Glutamatergic neuron (in vitro differentiated cells): ENCODE results near the gene WFS1. TPM values are rescaled to one million over a fixed set of nuclear protein-coding genes. Genes with fewer than 3 reads are reported as not detected.

Experiments used
- DNase-seq: peaks from one replicate; pipeline ENCODE4 v3.0.0; 2022
- H3K27ac Mint-ChIP-seq: one replicate; pipeline ENCODE4 v1.8.0; 2020; ENCODE audit warnings: mild to moderate bottlenecking, mixed read lengths, inconsistent platforms; ENCODE audit not compliant: unreplicated experiment
- H3K27me3 Mint-ChIP-seq: one replicate; pipeline ENCODE4 v1.8.0; 2020; ENCODE audit warnings: mild to moderate bottlenecking, moderate library complexity, mixed read lengths, inconsistent platforms; ENCODE audit not compliant: unreplicated experiment
- H3K36me3 Mint-ChIP-seq: one replicate; pipeline ENCODE4 v1.8.0; 2020; ENCODE audit warnings: mild to moderate bottlenecking, mixed read lengths, inconsistent platforms; ENCODE audit not compliant: unreplicated experiment
- H3K4me1 Mint-ChIP-seq: one replicate; pipeline ENCODE4 v1.8.0; 2020; ENCODE audit warnings: mild to moderate bottlenecking, low read depth, mixed read lengths, inconsistent platforms; ENCODE audit not compliant: unreplicated experiment
- H3K4me3 Mint-ChIP-seq: one replicate; pipeline ENCODE4 v1.8.0; 2020; ENCODE audit warnings: mild to moderate bottlenecking, mixed read lengths, inconsistent platforms; ENCODE audit not compliant: unreplicated experiment
- H3K9me3 Mint-ChIP-seq: one replicate; pipeline ENCODE4 v1.8.0; 2020; ENCODE audit warnings: mild to moderate bottlenecking, moderate library complexity, mixed read lengths, inconsistent platforms; ENCODE audit not compliant: unreplicated experiment
- total RNA-seq: library from RNA; stranded (reverse); fragmentation: NEBNext Ultra II Directional; extraction: Animal tissue kit (Norgen Biotek cat#: 25700); gene quantifications from one replicate; pipeline ENCODE4 v1.2.1, GENCODE V29; 2021; ENCODE audit not compliant: unreplicated experiment
- TF ChIP-seq, protein P1 (sequence below): fragments of 200-600 bp; sonication (generic); IDR thresholded peaks from one replicate; pipeline ENCODE4 v1.5.0; 2021; ENCODE audit not compliant: partially characterized antibody, unreplicated experiment

Gene WFS1
- total RNA-seq, 1 donor from 2014 or later, result 30.4 TPM

DNA sequence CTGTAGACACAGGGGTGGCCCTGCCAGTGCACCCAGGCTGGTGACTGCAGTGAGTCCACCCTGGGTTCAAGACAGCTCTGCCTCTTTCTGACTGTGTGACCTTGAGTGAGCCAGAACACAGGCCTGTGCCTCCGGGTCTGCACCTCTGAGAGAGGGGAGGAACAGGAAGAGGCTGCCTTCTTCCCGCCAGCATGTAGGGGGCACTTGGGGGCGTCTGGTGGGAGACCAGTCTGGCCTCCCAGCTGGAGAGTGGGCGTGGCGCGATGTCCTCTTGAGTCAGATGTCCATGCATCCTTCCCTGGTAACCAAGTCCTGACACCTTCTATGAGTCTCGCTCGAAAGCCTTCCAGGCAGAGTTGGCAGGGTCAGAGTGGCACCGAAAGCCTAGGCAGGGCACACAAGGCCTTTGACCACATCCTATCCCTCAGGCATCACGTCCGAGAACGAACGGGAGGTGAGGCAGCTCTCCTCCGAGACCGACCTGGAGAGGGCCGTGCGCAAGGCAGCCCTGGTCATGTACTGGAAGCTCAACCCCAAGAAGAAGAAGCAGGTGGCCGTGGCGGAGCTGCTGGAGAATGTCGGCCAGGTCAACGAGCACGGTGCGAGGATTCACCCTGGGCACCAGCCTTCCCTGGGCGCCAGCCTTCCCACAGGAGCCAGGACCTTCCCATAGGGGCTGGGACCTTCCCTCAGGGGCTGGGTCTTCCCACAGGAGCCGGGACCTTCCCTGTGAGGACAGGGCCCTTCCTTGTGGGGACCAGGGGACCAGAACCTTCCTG, 21.3 kb downstream of the WFS1 start:
- TF ChIP-seq, protein P1, sequence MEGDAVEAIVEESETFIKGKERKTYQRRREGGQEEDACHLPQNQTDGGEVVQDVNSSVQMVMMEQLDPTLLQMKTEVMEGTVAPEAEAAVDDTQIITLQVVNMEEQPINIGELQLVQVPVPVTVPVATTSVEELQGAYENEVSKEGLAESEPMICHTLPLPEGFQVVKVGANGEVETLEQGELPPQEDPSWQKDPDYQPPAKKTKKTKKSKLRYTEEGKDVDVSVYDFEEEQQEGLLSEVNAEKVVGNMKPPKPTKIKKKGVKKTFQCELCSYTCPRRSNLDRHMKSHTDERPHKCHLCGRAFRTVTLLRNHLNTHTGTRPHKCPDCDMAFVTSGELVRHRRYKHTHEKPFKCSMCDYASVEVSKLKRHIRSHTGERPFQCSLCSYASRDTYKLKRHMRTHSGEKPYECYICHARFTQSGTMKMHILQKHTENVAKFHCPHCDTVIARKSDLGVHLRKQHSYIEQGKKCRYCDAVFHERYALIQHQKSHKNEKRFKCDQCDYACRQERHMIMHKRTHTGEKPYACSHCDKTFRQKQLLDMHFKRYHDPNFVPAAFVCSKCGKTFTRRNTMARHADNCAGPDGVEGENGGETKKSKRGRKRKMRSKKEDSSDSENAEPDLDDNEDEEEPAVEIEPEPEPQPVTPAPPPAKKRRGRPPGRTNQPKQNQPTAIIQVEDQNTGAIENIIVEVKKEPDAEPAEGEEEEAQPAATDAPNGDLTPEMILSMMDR, result no peak
- DNase-seq, result no peak
- Mint-ChIP-seq H3K36me3 (no peaks in the 10 kb centered on the region), H3K27ac (no peak overlapping the region), H3K9me3 (peaks cover 1% of the 10 kb centered on the region), H3K4me3 (no peak overlapping the region), H3K4me1 (no peaks in the 10 kb centered on the region), H3K27me3 (peaks cover 2% of the 10 kb centered on the region)

DNA sequence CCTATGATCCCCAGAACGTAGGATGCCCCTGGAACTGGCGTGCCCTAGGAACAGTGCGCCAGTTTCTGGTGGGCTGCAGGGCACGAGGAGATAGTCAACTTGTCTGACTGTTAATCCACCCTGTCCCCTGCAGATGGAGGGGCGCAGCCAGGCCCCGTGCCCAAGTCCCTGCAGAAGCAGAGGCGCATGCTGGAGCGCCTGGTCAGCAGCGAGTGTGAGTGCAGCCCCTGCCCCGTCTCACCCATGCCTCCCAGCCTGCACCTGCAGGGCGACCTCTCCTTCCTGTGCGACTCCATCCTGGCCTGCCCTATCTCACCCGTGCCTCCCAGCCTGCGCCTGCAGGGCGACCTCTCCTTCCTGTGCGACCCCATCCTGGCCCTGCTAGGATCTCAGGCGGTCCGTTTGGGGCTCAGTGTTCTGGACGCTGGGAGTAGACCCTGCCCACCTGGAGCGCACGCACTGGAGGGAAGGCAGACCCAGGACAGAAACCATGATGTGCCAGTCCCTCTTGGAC, 22.2 kb downstream of the WFS1 start:
- TF ChIP-seq, protein P1, result no peak
- Mint-ChIP-seq H3K4me3 (no peak overlapping the region), H3K4me1 (no peaks in the 10 kb centered on the region), H3K27ac (no peak overlapping the region), H3K9me3 (peaks cover 1% of the 10 kb centered on the region), H3K27me3 (peaks cover 2% of the 10 kb centered on the region), H3K36me3 (no peaks in the 10 kb centered on the region)
- DNase-seq, result no peak

DNA sequence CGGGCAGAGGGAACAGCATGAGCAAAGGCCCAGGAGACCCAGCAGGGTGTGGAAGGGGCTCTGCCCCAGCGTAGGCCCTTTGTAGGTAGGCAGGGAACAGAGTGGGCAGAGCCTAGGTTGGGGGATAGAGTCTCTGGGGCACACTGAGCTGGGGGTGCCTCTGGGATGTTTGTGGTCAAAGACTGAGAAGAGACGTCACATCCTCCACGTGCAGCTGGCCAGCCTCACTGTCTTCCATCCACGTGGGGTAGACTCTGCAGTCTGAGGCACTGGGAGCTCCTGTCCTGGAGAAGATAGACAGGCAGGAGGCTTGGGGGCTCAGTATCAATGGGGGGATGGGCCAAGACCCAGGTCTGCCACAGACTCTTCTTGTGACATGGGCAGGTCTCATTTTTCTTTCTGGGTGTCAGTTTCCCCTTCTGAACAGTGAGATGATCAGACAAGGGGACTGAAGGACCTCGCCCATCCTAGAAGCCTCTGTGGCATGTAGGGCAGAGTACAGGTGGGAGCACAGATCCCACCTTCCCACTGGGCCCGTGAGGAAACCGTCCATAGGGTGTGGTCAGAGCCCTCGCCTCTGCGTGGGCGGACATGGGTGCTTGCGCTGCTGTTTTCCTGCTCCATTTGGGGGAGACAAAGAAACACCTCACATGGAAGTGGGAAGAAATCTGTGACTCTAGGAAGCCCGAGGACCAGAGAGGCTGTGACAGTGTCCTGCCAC, 22.9 kb downstream of the WFS1 start:
- no peak overlapping the region for H3K4me3 Mint-ChIP-seq
- no peaks in the 10 kb centered on the region for H3K36me3 Mint-ChIP-seq
- no peak overlapping the region for H3K27ac Mint-ChIP-seq
- H3K27me3 Mint-ChIP-seq, result peaks cover 2% of the 10 kb centered on the region
- TF ChIP-seq, protein P1, result no peak
- no peaks in the 10 kb centered on the region for H3K4me1 Mint-ChIP-seq
- peaks cover 1% of the 10 kb centered on the region for H3K9me3 Mint-ChIP-seq
- no peak for DNase-seq

DNA sequence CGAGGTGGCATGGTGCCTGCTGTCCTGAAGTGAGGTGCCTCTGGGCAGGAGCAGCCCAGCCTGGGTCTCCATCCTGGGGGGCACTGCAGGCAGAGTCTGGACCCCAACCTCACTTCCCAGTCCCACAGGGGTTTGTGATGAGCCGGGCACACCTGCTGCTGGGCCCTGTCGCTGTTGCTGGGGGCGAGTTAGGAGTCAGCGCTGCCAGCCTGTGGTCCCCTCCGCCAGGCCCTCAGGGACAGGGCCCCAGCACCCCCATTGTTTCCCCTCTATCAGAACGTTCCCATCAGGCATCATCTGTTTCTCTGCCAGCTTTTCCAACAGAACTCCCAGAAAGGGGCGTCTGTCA, 23.4 kb downstream of the WFS1 start:
- Mint-ChIP-seq H3K9me3 (peaks cover 1% of the 10 kb centered on the region), H3K4me3 (no peak overlapping the region), H3K27ac (no peak overlapping the region), H3K4me1 (no peaks in the 10 kb centered on the region), H3K27me3 (peaks cover 1% of the 10 kb centered on the region), H3K36me3 (no peaks in the 10 kb centered on the region)
- TF ChIP-seq, protein P1, result no peak
- DNase-seq, result no peak

DNA sequence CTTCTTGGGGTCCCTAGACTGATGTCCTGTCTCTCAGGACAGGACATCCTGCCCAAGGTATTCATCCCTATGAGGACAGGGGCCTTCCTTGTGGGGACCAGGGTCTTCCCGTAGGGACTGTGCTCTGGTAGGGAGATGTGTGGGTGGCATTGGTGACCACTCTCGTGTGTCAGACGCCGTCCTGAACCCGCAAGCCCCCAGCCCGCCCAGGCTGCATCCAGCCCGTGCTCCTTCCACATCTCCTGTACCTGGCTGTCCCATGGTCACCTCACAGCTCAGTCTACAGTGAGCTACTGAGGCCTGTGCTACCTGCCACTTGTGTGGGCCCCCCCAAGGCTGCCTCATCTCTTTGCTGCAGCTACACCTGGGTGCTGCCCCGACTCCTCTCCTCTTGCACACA, 24.0 kb downstream of the WFS1 start:
- DNase-seq, result no peak
- Mint-ChIP-seq H3K4me1 (no peaks in the 10 kb centered on the region), H3K4me3 (no peak overlapping the region), H3K36me3 (no peaks in the 10 kb centered on the region), H3K27ac (no peak overlapping the region), H3K27me3 (no peaks in the 10 kb centered on the region), H3K9me3 (peaks cover 1% of the 10 kb centered on the region)
- TF ChIP-seq, protein P1, result no peak
